C4-2B (cell line): ENCODE measurements around the gene HNRNPF.
"Not testable (repeated sequence)": the region's sequence is repeated elsewhere in the genome, so short reads cannot be mapped to it uniquely, and the experiment has no call there.

Source experiments
- CTCF ChIP-seq: fragments of 450-650 bp; conservative IDR thresholded peaks from 2 replicates; pipeline ENCODE4 v1.5.1; 2017; ENCODE audit warnings: mild to moderate bottlenecking
- ZFX ChIP-seq: fragments of 450-650 bp; IDR thresholded peaks from 2 replicates; pipeline ENCODE4 v1.6.1; 2017

GRCh38 chr10:43337536-43337935 lies 71.5 kb downstream of the HNRNPF start:
- not testable (repeated sequence) for TF ChIP-seq CTCF, ZFX
